Measurements from ENCODE around the gene CAMK2D.

- TF ChIP-seq CTCF (IDR thresholded peaks at IDR 0.05; ENCODE audit: low read depth, low read length, missing input control): no peak
- TF ChIP-seq FOXA1 (IDR thresholded peaks at IDR 0.05): no peak
- TF ChIP-seq GABPA (IDR thresholded peaks at IDR 0.05 in 1 of 2, conservative IDR thresholded peaks at IDR 0.05 in 1 of 2): no peak
- no peak for TF ChIP-seq MAX (IDR thresholded peaks at IDR 0.05)
Measured at GRCh38 chr4:113691676-113692075, 69.9 kb downstream of the CAMK2D start.
